GM23338 (cell line): ENCODE measurements around the gene CHST15. TPM values are rescaled to one million over a fixed set of nuclear protein-coding genes. Genes with fewer than 3 reads are reported as not detected.

ENCODE experiments used
- ATAC-seq: fragments of 200-7000 bp; cut with Tn5 transposase; 3 replicates; pipeline ENCODE4 v1.9.1; 2020
- DNase-seq: peaks from one replicate; pipeline ENCODE4 v3.0.0-alpha.2; 2015; ENCODE audit warnings: low spot score
- H2AFZ ChIP-seq: fragments of 200-600 bp; sonication (generic); 2 replicates; pipeline ENCODE4 v1.8.0; 2016; ENCODE audit warnings: antibody characterized with exemption, mild to moderate bottlenecking, moderate library complexity
- H3F3A ChIP-seq: fragments of 200-600 bp; sonication (generic); replicated peaks from 2 replicates; pipeline ENCODE4 v1.8.0; 2017; ENCODE audit warnings: antibody characterized with exemption, mixed run types, low read depth
- H3K27ac ChIP-seq: fragments of 200-600 bp; sonication (generic); 2 replicates; pipeline ENCODE4 v1.6.1; 2016; ENCODE audit warnings: low read depth
- H3K27me3 ChIP-seq: fragments of 200-600 bp; sonication (generic); 2 replicates; pipeline ENCODE4 v1.8.0; 2016; ENCODE audit warnings: mild to moderate bottlenecking, mixed run types, moderate library complexity; ENCODE audit not compliant: insufficient read depth
- H3K36me3 ChIP-seq: fragments of 200-600 bp; sonication (generic); 2 replicates; pipeline ENCODE4 v1.8.0; 2016; ENCODE audit warnings: mild to moderate bottlenecking; ENCODE audit not compliant: insufficient read depth
- H3K4me1 ChIP-seq: fragments of 200-600 bp; sonication (generic); 2 replicates; pipeline ENCODE4 v1.8.0; 2016; ENCODE audit warnings: mild to moderate bottlenecking, moderate library complexity; ENCODE audit not compliant: insufficient read depth
- H3K4me2 ChIP-seq: fragments of 200-600 bp; sonication (generic); 2 replicates; pipeline ENCODE4 v1.7.1; 2017; ENCODE audit warnings: mixed run types
- H3K4me3 ChIP-seq: fragments of 200-600 bp; sonication (generic); 2 replicates; pipeline ENCODE4 v1.6.1; 2016; ENCODE audit warnings: mixed run types
- H3K79me2 ChIP-seq: fragments of 200-600 bp; sonication (generic); replicated peaks from 2 replicates; pipeline ENCODE4 v1.8.0; 2017; ENCODE audit warnings: mild to moderate bottlenecking; ENCODE audit not compliant: insufficient read depth
- H3K9me2 ChIP-seq: fragments of 200-600 bp; sonication (generic); 2 replicates; pipeline ENCODE4 v1.8.0; 2017; ENCODE audit not compliant: insufficient read depth
- H4K20me1 ChIP-seq: fragments of 200-600 bp; sonication (generic); replicated peaks from 2 replicates; pipeline ENCODE4 v1.8.0; 2017; ENCODE audit warnings: mild to moderate bottlenecking; ENCODE audit not compliant: insufficient read depth
- H3K27ac Mint-ChIP-seq: 2 replicates; pipeline ENCODE4 v1.8.0; 2020; ENCODE audit warnings: inconsistent platforms, mild to moderate bottlenecking, moderate library complexity, mixed read lengths
- H3K27me3 Mint-ChIP-seq: 3 replicates; pipeline ENCODE4 v1.8.0; 2022; ENCODE audit warnings: low read depth, mild to moderate bottlenecking, moderate library complexity, mixed read lengths, inconsistent platforms; ENCODE audit not compliant: insufficient read depth, poor library complexity
- H3K36me3 Mint-ChIP-seq: 3 replicates; pipeline ENCODE4 v1.8.0; 2021; ENCODE audit warnings: low read depth, mild to moderate bottlenecking, inconsistent platforms, moderate library complexity, mixed read lengths
- H3K4me1 Mint-ChIP-seq: 3 replicates; pipeline ENCODE4 v1.8.0; 2020; ENCODE audit warnings: mild to moderate bottlenecking, inconsistent platforms, mixed read lengths
- H3K4me3 Mint-ChIP-seq: 3 replicates; pipeline ENCODE4 v1.8.0; 2021; ENCODE audit warnings: moderate library complexity, mild to moderate bottlenecking, inconsistent platforms, mixed read lengths
- H3K9me3 Mint-ChIP-seq: 3 replicates; pipeline ENCODE4 v1.8.0; 2020; ENCODE audit warnings: moderate library complexity, mild to moderate bottlenecking, inconsistent platforms, mixed read lengths
- CREB1 ChIP-seq: fragments of 250-450 bp; sonication (Bioruptor Pico); IDR thresholded peaks from 2 replicates; pipeline ENCODE4 v1.5.0; 2020; ENCODE audit warnings: low read depth, mild to moderate bottlenecking, moderate library complexity
- CTCF ChIP-seq, 2 experiments: fragments of 200-600 bp in 1 of 2; sonication (generic) in 1 of 2; conservative IDR thresholded peaks; 2 replicates each; pipeline versions ENCODE4 v1.5.1 to v1.6.1; 2016 to 2017; ENCODE audit warnings: antibody characterized with exemption in 2 of 2, low read depth in 2 of 2, mild to moderate bottlenecking in 2 of 2, moderate library complexity in 1 of 2
- ETS1 ChIP-seq: IDR thresholded peaks from 2 replicates; pipeline ENCODE4 v1.6.1; 2016; ENCODE audit warnings: antibody characterized with exemption
- EZH2 ChIP-seq: fragments of 200-600 bp; sonication (generic); IDR thresholded peaks from one replicate; pipeline ENCODE4 v1.8.0; 2017; ENCODE audit warnings: antibody characterized with exemption, mild to moderate bottlenecking, low read depth; ENCODE audit not compliant: unreplicated experiment
- EZH2phosphoT487 ChIP-seq: fragments of 200-600 bp; sonication (generic); IDR thresholded peaks from one replicate; pipeline ENCODE4 v1.8.1; 2018; ENCODE audit warnings: antibody characterized with exemption; ENCODE audit not compliant: unreplicated experiment
- JUNB ChIP-seq: IDR thresholded peaks from one replicate; pipeline ENCODE4 v1.6.1; 2016; ENCODE audit warnings: antibody characterized with exemption; ENCODE audit not compliant: unreplicated experiment
- NANOG ChIP-seq: IDR thresholded peaks from 2 replicates; pipeline ENCODE4 v1.6.1; 2016; ENCODE audit warnings: antibody characterized with exemption, borderline replicate concordance
- POLR2AphosphoS5 ChIP-seq: IDR thresholded peaks from 2 replicates; pipeline ENCODE4 v1.6.1; 2016; ENCODE audit warnings: antibody characterized with exemption, low read depth
- STAT1 ChIP-seq: IDR thresholded peaks from one replicate; pipeline ENCODE4 v1.6.1; 2016; ENCODE audit warnings: antibody characterized with exemption; ENCODE audit not compliant: unreplicated experiment
- ZNF114 ChIP-seq: fragments of 250-450 bp; sonication (Bioruptor Pico); IDR thresholded peaks from 2 replicates; pipeline ENCODE4 v1.5.0; 2020; ENCODE audit warnings: mild to moderate bottlenecking, moderate library complexity
- ZNF331 ChIP-seq: fragments of 250-450 bp; sonication (Bioruptor Pico); IDR thresholded peaks from 2 replicates; pipeline ENCODE4 v1.5.0; 2020; ENCODE audit warnings: low read depth, mild to moderate bottlenecking, moderate library complexity
- polyA plus RNA-seq: library from polyadenylated mRNA; unstranded; fragments of >200 nt; fragmentation: Nextera tagmentation; extraction: Ambion mirVana; gene quantifications from 2 replicates; pipeline ENCODE4 v1.2.1, GENCODE V29; 2016
- total RNA-seq: library from RNA; depleted of rRNA; stranded (reverse); fragments of >200 nt; shearing (Covaris generic); gene quantifications from 2 replicates; pipeline ENCODE4 v1.2.3, GENCODE V29; 2014
- TF ChIP-seq, protein P1 (sequence below): fragments of 250-450 bp; sonication (Bioruptor Pico); IDR thresholded peaks from 2 replicates; pipeline ENCODE4 v1.5.0; 2020; ENCODE audit warnings: mild to moderate bottlenecking, moderate library complexity
- TF ChIP-seq, protein P2 (sequence below): IDR thresholded peaks from one replicate; pipeline ENCODE4 v1.6.1; 2018; ENCODE audit warnings: antibody characterized with exemption; ENCODE audit not compliant: unreplicated experiment

CHST15 gene
- total and polyA plus RNA-seq, 2 experiments from 2014 or later = 2.6 to 11.2 TPM

DNA sequence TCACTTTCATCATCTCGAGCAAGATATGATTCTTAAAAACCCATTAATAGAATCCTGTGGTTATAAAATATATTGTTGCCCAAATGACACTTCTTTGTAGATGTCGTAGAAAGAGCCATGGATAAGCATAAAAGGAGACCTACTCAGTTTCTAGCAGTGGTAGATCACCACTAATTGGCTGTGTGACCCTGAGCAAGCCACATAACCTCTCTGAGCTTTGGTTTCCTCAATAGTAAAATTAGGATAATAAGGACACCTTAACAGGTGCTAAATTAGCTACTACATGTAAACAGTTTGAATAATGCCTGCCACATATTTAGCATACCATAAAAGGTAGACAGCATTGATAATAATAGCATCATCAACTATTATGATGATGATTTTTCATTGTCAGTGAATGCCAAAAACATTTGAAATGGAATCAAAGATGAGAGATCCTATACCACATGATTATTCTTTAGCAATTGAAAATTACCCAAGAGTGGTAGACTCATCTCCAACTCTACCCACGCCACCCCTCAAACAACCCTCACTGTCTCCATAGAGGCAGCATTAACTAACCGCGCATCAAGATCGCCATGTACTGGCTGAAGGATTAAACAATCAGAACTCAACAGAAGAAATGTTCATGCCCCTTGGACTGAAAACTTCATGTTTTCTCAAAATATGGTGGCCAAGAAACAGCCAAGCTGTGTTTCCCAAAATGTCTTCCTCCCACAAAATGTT, 45.8 kb downstream of the CHST15 start:
- peaks cover 7% of the 10 kb centered on the region; the same call in 1 of the 2 replicates for H3K79me2 ChIP-seq
- no peaks in the 10 kb centered on the region for H4K20me1 ChIP-seq
- peaks cover 2% of the 10 kb centered on the region; the same call in 2 of the 3 replicates for H3K9me3 Mint-ChIP-seq
- H3K4me3 ChIP-seq = no peak overlapping the region
- peaks cover 17% of the 10 kb centered on the region for H3K27me3 Mint-ChIP-seq
- no peak overlapping the region for H3K27ac ChIP-seq
- no peaks in the 10 kb centered on the region for H3F3A ChIP-seq
- H3K4me1 Mint-ChIP-seq = peaks cover 28% of the 10 kb centered on the region
- H3K36me3 ChIP-seq = no peaks in the 10 kb centered on the region
- H3K36me3 Mint-ChIP-seq = peaks cover 8% of the 10 kb centered on the region
- H3K9me2 ChIP-seq = no peaks in the 10 kb centered on the region
- no peak overlapping the region for H2AFZ ChIP-seq
- DNase-seq (no peak), ATAC-seq (no peak)
- H3K4me2 ChIP-seq = no peak overlapping the region
- no peak overlapping the region for H3K4me3 Mint-ChIP-seq
- H3K27ac Mint-ChIP-seq = no peak overlapping the region
- peaks cover 13% of the 10 kb centered on the region for H3K4me1 ChIP-seq
- no peaks in the 10 kb centered on the region for H3K27me3 ChIP-seq
- TF ChIP-seq NANOG (no peak), CREB1 (CRISPR knock-in tag) (no peak), ZNF114 (CRISPR knock-in tag) (no peak), EZH2 (no peak), JUNB (no peak), ZNF331 (CRISPR knock-in tag) (no peak), POLR2AphosphoS5 (no peak), EZH2phosphoT487 (no peak), ETS1 (no peak), STAT1 (no peak), CTCF (conservative IDR thresholded peaks at IDR 0.05; ENCODE audit: low read depth in 2 of 2) (no peak)
- TF ChIP-seq, protein P1, sequence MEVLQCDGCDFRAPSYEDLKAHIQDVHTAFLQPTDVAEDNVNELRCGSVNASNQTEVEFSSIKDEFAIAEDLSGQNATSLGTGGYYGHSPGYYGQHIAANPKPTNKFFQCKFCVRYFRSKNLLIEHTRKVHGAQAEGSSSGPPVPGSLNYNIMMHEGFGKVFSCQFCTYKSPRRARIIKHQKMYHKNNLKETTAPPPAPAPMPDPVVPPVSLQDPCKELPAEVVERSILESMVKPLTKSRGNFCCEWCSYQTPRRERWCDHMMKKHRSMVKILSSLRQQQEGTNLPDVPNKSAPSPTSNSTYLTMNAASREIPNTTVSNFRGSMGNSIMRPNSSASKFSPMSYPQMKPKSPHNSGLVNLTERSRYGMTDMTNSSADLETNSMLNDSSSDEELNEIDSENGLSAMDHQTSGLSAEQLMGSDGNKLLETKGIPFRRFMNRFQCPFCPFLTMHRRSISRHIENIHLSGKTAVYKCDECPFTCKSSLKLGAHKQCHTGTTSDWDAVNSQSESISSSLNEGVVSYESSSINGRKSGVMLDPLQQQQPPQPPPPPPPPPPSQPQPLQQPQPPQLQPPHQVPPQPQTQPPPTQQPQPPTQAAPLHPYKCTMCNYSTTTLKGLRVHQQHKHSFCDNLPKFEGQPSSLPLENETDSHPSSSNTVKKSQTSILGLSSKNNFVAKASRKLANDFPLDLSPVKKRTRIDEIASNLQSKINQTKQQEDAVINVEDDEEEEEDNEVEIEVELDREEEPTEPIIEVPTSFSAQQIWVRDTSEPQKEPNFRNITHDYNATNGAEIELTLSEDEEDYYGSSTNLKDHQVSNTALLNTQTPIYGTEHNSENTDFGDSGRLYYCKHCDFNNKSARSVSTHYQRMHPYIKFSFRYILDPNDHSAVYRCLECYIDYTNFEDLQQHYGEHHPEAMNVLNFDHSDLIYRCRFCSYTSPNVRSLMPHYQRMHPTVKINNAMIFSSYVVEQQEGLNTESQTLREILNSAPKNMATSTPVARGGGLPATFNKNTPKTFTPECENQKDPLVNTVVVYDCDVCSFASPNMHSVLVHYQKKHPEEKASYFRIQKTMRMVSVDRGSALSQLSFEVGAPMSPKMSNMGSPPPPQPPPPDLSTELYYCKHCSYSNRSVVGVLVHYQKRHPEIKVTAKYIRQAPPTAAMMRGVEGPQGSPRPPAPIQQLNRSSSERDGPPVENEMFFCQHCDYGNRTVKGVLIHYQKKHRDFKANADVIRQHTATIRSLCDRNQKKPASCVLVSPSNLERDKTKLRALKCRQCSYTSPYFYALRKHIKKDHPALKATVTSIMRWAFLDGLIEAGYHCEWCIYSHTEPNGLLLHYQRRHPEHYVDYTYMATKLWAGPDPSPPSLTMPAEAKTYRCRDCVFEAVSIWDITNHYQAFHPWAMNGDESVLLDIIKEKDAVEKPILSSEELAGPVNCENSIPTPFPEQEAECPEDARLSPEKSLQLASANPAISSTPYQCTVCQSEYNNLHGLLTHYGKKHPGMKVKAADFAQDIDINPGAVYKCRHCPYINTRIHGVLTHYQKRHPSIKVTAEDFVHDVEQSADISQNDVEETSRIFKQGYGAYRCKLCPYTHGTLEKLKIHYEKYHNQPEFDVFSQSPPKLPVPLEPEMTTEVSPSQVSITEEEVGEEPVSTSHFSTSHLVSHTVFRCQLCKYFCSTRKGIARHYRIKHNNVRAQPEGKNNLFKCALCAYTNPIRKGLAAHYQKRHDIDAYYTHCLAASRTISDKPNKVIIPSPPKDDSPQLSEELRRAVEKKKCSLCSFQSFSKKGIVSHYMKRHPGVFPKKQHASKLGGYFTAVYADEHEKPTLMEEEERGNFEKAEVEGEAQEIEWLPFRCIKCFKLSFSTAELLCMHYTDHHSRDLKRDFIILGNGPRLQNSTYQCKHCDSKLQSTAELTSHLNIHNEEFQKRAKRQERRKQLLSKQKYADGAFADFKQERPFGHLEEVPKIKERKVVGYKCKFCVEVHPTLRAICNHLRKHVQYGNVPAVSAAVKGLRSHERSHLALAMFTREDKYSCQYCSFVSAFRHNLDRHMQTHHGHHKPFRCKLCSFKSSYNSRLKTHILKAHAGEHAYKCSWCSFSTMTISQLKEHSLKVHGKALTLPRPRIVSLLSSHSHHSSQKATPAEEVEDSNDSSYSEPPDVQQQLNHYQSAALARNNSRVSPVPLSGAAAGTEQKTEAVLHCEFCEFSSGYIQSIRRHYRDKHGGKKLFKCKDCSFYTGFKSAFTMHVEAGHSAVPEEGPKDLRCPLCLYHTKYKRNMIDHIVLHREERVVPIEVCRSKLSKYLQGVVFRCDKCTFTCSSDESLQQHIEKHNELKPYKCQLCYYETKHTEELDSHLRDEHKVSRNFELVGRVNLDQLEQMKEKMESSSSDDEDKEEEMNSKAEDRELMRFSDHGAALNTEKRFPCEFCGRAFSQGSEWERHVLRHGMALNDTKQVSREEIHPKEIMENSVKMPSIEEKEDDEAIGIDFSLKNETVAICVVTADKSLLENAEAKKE (CRISPR knock-in tag) = no peak
- TF ChIP-seq, protein P2, sequence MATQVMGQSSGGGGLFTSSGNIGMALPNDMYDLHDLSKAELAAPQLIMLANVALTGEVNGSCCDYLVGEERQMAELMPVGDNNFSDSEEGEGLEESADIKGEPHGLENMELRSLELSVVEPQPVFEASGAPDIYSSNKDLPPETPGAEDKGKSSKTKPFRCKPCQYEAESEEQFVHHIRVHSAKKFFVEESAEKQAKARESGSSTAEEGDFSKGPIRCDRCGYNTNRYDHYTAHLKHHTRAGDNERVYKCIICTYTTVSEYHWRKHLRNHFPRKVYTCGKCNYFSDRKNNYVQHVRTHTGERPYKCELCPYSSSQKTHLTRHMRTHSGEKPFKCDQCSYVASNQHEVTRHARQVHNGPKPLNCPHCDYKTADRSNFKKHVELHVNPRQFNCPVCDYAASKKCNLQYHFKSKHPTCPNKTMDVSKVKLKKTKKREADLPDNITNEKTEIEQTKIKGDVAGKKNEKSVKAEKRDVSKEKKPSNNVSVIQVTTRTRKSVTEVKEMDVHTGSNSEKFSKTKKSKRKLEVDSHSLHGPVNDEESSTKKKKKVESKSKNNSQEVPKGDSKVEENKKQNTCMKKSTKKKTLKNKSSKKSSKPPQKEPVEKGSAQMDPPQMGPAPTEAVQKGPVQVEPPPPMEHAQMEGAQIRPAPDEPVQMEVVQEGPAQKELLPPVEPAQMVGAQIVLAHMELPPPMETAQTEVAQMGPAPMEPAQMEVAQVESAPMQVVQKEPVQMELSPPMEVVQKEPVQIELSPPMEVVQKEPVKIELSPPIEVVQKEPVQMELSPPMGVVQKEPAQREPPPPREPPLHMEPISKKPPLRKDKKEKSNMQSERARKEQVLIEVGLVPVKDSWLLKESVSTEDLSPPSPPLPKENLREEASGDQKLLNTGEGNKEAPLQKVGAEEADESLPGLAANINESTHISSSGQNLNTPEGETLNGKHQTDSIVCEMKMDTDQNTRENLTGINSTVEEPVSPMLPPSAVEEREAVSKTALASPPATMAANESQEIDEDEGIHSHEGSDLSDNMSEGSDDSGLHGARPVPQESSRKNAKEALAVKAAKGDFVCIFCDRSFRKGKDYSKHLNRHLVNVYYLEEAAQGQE = no peak
